Mucosa of stomach (tissue), 1 donor: ENCODE data around the gene QRICH1.

ENCODE experiments used
- H3K27me3 ChIP-seq: one replicate; pipeline ENCODE4 v1.7.0; 2013; ENCODE audit warnings: mild to moderate bottlenecking, low read length; ENCODE audit not compliant: control insufficient read depth, insufficient read depth
- H3K36me3 ChIP-seq: one replicate; pipeline ENCODE4 v1.7.0; 2013; ENCODE audit warnings: low read length; ENCODE audit not compliant: control insufficient read depth, insufficient read depth
- H3K4me1 ChIP-seq: one replicate; pipeline ENCODE4 v1.7.0; 2013; ENCODE audit warnings: mild to moderate bottlenecking, low read length; ENCODE audit not compliant: control insufficient read depth, insufficient read depth
- H3K4me3 ChIP-seq: one replicate; pipeline ENCODE4 v1.7.0; 2013; ENCODE audit warnings: low read length
- H3K9ac ChIP-seq: one replicate; pipeline ENCODE4 v1.7.0; 2013; ENCODE audit warnings: mild to moderate bottlenecking, low read length, moderate library complexity
- H3K9me3 ChIP-seq: one replicate; pipeline ENCODE4 v1.7.0; 2013; ENCODE audit warnings: mild to moderate bottlenecking, low read length, moderate library complexity; ENCODE audit not compliant: control insufficient read depth
- donor health status: Pancreatic carcinoma.

The QRICH1 gene

GRCh38 chr3:49110780-49111179, 16.9 kb upstream of the QRICH1 start:
- Histone ChIP-seq H3K27me3 (no peaks in the 10 kb centered on the region), H3K36me3 (peaks cover 48% of the 10 kb centered on the region), H3K4me3 (no peak overlapping the region), H3K9ac (no peak overlapping the region), H3K9me3 (no peaks in the 10 kb centered on the region), H3K4me1 (no peaks in the 10 kb centered on the region)

- Histone ChIP-seq H3K4me1 (peaks cover 12% of the 10 kb centered on the region), H3K36me3 (peaks cover 32% of the 10 kb centered on the region), H3K4me3 (no peak overlapping the region), H3K9ac (peak overlapping the region; percentile 4), H3K9me3 (no peaks in the 10 kb centered on the region), H3K27me3 (no peaks in the 10 kb centered on the region)
Measured at GRCh38 chr3:49108346-49108745, 14.5 kb upstream of the QRICH1 start.

GRCh38 chr3:49104427-49105291, 10.8 kb upstream of the QRICH1 start, which contains the start of gene QARS1:
Gene QARS1, minus strand, starts transcription at chr3:49104757. Its CDS starts 24 bp downstream, at chr3:49104733.
- peaks cover 14% of the 10 kb centered on the region for H3K4me1 ChIP-seq
- H3K9ac ChIP-seq: peak within 1 kb of the TSS; percentile 81
- H3K27me3 ChIP-seq: no peaks in the 10 kb centered on the region
- H3K4me3 ChIP-seq: peak within 1 kb of the TSS; percentile 73
- peaks cover 26% of the 10 kb centered on the region for H3K36me3 ChIP-seq
- no peaks in the 10 kb centered on the region for H3K9me3 ChIP-seq

GRCh38 chr3:49104052-49104426, 10.2 kb upstream of the QRICH1 start:
- peaks cover 14% of the 10 kb centered on the region for H3K4me1 ChIP-seq
- no peaks in the 10 kb centered on the region for H3K9me3 ChIP-seq
- peak overlapping the region; percentile 73 for H3K4me3 ChIP-seq
- H3K27me3 ChIP-seq: no peaks in the 10 kb centered on the region
- peak overlapping the region; percentile 81 for H3K9ac ChIP-seq
- peaks cover 24% of the 10 kb centered on the region for H3K36me3 ChIP-seq

- H3K9me3 ChIP-seq: no peaks in the 10 kb centered on the region
- H3K4me3 ChIP-seq: no peak overlapping the region
- no peaks in the 10 kb centered on the region for H3K27me3 ChIP-seq
- peaks cover 30% of the 10 kb centered on the region for H3K36me3 ChIP-seq
- H3K9ac ChIP-seq: no peak overlapping the region
- H3K4me1 ChIP-seq: peaks cover 13% of the 10 kb centered on the region
Measured at GRCh38 chr3:49100046-49100615, 6.3 kb upstream of the QRICH1 start.

- H3K9me3 ChIP-seq: no peaks in the 10 kb centered on the region
- no peak overlapping the region for H3K9ac ChIP-seq
- no peak overlapping the region for H3K4me3 ChIP-seq
- H3K27me3 ChIP-seq: no peaks in the 10 kb centered on the region
- H3K36me3 ChIP-seq: peaks cover 30% of the 10 kb centered on the region
- H3K4me1 ChIP-seq: peaks cover 17% of the 10 kb centered on the region
Measured at GRCh38 chr3:49098910-49099630, 5.2 kb upstream of the QRICH1 start.

GRCh38 chr3:49098429-49098828, 4.6 kb upstream of the QRICH1 start:
- Histone ChIP-seq H3K9me3 (no peaks in the 10 kb centered on the region), H3K36me3 (peaks cover 30% of the 10 kb centered on the region), H3K4me1 (peaks cover 10% of the 10 kb centered on the region), H3K9ac (no peak overlapping the region), H3K27me3 (no peaks in the 10 kb centered on the region), H3K4me3 (no peak overlapping the region)

- Histone ChIP-seq H3K9ac (peak overlapping the region; percentile 87), H3K27me3 (no peaks in the 10 kb centered on the region), H3K4me3 (peak overlapping the region; percentile 77), H3K36me3 (peaks cover 3% of the 10 kb centered on the region), H3K4me1 (peaks cover 7% of the 10 kb centered on the region), H3K9me3 (no peaks in the 10 kb centered on the region)
Measured at GRCh38 chr3:49092938-49093852, 676 bp downstream of the QRICH1 start.

- Histone ChIP-seq H3K27me3 (no peaks in the 10 kb centered on the region), H3K4me3 (no peak overlapping the region), H3K36me3 (peaks cover 2% of the 10 kb centered on the region), H3K4me1 (no peaks in the 10 kb centered on the region), H3K9ac (no peak overlapping the region), H3K9me3 (no peaks in the 10 kb centered on the region)
Measured at GRCh38 chr3:49081429-49081828, 12.4 kb downstream of the QRICH1 start.

GRCh38 chr3:49079270-49079669, 14.6 kb downstream of the QRICH1 start:
- Histone ChIP-seq H3K36me3 (peaks cover 9% of the 10 kb centered on the region), H3K9me3 (no peaks in the 10 kb centered on the region), H3K9ac (no peak overlapping the region), H3K4me3 (no peak overlapping the region), H3K4me1 (no peaks in the 10 kb centered on the region), H3K27me3 (no peaks in the 10 kb centered on the region)

- no peaks in the 10 kb centered on the region for H3K9me3 ChIP-seq
- H3K4me1 ChIP-seq: no peaks in the 10 kb centered on the region
- no peak overlapping the region for H3K4me3 ChIP-seq
- no peak overlapping the region for H3K9ac ChIP-seq
- H3K36me3 ChIP-seq: peaks cover 10% of the 10 kb centered on the region
- no peaks in the 10 kb centered on the region for H3K27me3 ChIP-seq
Measured at GRCh38 chr3:49076646-49077045, 17.2 kb downstream of the QRICH1 start.
